DMS53 (cell line): ENCODE measurements around the gene ELSPBP1.
"Not testable (repeated sequence)": the region's sequence is repeated elsewhere in the genome, so short reads cannot be mapped to it uniquely, and the experiment has no call there.

Source experiments
- DNase-seq: peaks from one replicate; lab custom pipeline; 2025; lab: John Stamatoyannopoulos, UW

Gene ELSPBP1

GRCh38 chr19:48043675-48044258 lies 49.3 kb downstream of the ELSPBP1 start, which contains the start of gene CABP5:
Gene CABP5 (minus strand): TSS chr19:48044079. CDS start chr19:48043922, 157 bp downstream.
- DNase-seq = no peak

GRCh38 chr19:48044561-48044960 lies 50.1 kb downstream of the ELSPBP1 start:
- DNase-seq = no peak

DNA sequence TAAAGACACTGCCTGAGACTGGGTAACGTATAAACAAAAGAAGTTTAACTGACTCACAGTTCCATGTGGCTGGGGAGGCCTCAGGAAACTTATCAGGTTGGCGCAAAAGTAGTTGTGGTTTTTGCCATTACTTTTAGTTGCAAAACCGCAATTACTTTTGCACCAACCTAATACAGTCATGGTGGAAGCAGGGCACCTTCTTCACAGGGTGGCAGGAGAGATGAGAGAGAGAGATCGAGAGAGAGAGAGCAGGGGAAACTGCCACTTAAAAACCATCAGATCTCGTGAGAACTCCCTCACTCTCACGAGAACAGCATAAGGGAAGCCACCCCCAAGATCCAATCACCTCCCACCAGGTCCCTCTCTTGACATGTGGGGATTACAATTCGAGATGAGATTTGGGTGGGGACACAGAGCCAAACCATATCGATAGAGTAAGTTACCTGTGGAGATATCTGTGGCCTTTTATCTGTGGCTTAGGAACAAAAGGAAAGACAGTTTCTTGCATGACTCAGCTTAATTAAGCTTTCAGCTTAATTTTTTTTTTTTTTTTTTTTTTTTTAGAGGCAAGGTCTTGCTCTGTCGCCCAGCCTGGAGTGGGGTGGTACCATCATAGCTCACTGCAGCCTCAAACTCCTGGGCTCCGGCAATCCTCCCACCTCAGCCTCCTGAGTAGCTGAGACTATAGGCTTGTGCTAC lies 57.1 kb downstream of the ELSPBP1 start:
- DNase-seq = no peak

- no peak for DNase-seq
Observed at GRCh38 chr19:48053076-48053475, 58.6 kb downstream of the ELSPBP1 start.

GRCh38 chr19:48053856-48054255 lies 59.4 kb downstream of the ELSPBP1 start:
- DNase-seq = peak; percentile 15

DNA sequence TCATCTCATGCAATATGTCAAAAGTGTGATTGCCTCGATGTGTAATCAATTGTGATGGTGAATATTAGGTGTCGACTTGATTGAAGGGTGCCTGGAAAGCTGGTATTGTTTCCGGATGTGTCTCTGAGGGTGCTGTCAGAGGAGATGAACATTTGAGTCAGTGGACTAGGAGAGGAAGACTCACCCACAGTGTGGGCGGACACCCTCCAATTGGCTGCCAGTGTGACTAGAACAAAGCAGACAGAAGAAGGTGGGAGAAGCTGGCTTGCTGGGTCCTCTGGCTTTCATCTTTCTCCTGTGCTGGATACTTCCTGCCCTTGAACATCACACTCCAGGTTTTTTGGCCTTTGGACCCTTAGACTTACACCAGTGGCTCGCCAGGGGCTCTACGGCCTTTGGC lies 64.9 kb downstream of the ELSPBP1 start:
- no peak for DNase-seq

DNA sequence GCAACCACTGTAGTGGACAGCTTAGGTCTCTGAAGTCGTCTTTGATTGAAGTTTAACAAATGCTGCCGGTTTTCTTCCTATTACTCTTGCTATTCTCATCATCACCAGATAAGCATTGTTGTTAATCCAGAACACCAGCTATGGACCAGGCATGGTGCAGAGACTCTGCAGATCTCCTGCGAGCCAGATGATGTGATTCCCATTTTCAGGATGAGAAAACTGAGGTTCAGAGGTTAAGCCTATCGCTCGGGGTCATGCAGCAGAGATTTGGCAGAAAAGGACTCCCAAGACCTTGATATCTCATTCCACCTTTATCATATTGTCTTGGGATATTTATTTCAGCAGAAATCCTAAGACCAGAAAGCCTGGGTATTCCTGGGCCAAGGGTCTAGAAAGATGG lies 65.9 kb downstream of the ELSPBP1 start:
- DNase-seq = no peak

GRCh38 chr19:48061401-48062344 lies 67.2 kb downstream of the ELSPBP1 start:
- DNase-seq = no peak

DNA sequence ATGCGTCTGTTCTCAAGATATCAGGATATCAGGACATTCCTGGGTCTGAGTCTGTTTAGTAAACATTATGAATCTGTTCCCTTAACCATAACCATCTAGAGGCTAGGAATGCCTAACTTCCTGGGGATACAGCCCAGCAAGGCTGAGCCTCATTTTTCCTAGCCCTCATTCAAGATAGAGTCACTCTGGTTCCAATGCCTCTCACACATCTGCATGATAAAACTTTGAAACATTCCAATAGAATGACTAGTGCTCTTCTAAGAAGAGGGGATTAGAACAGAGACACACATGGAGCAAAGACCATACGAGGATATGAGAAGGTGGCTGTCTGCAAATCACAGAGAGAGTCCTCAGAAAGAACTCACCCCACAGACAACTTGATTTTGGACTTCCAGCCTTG lies 70.1 kb downstream of the ELSPBP1 start:
- no peak for DNase-seq

DNA sequence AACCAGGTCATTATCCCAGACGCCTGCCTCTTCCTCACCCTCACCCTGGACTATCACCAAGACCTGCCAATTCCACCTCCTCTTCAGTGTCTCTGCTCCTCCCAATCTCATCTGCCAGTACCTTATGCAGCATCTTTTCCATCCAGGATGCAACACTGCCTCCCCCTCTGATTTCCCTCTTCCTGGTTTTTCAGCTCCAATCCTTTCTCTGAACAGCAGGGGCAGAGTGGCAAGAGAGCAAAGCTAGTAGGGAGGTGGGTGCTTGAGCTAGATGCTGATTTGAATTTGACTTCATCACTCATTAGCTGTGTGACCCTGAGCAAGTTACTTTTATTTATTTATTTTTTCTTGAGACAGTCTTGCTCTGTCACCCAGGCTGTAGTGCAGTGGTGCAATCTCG lies 75.0 kb downstream of the ELSPBP1 start:
- DNase-seq = no peak

DNA sequence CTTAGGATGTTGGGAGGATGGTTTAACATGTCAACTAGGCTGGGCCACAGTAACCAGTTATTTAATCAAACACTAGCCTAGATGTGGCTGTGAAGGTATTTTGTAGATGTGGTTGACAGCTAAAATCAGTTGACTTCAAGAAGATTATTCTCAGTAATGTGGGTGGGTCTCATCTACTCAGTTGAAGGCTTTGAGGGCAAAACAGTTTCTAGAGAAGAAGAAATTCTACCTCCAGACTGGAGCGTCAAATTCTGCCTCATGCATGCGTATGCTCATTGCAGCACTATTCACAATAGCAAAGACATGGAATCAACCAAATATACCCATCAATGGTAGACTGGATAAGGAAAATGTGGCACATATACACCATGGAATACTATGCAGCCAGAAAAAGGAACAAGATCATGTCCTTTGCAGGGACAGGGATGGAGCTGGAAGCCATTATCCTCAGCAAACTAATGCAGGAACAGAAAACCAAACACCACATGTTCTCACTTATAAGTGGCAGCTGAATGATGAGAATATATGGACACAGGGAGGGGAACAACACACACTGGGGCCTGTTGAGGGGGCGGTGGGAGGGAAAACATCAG lies 75.8 kb downstream of the ELSPBP1 start:
- DNase-seq = not testable (repeated sequence)
